ENCODE results near the gene KIF26B.
"Not testable (repeated sequence)": the region's sequence is repeated elsewhere in the genome, so short reads cannot be mapped to it uniquely, and the experiment has no call there.

KIF26B gene

GRCh38 chr1:245690946-245691541, 536.3 kb downstream of the KIF26B start:
- DNase-seq, result no peak

- DNase-seq, result no peak
Observed at GRCh38 chr1:245691897-245692296, 537.1 kb downstream of the KIF26B start.

- no peak for DNase-seq
Observed at GRCh38 chr1:245692318-245692717, 537.5 kb downstream of the KIF26B start.

- no peak for DNase-seq
Observed at GRCh38 chr1:245693116-245693793, 538.5 kb downstream of the KIF26B start.

GRCh38 chr1:245693941-245694752, 539.4 kb downstream of the KIF26B start:
- no peak for DNase-seq

GRCh38 chr1:245694753-245695195, 540.0 kb downstream of the KIF26B start:
- no peak for DNase-seq

- no peak for DNase-seq
Observed at GRCh38 chr1:245695211-245695610, 540.4 kb downstream of the KIF26B start.

GRCh38 chr1:245695701-245696100, 540.9 kb downstream of the KIF26B start:
- DNase-seq, result not testable (repeated sequence)

- DNase-seq, result no peak
Observed at GRCh38 chr1:245698116-245698515, 543.3 kb downstream of the KIF26B start.

GRCh38 chr1:245698860-245699259, 544.1 kb downstream of the KIF26B start:
- DNase-seq, result no peak

GRCh38 chr1:245700631-245701030, 545.8 kb downstream of the KIF26B start:
- DNase-seq, result no peak

GRCh38 chr1:245701631-245702030, 546.8 kb downstream of the KIF26B start:
- DNase-seq, result no peak

GRCh38 chr1:245702346-245702745, 547.6 kb downstream of the KIF26B start:
- DNase-seq, result no peak

GRCh38 chr1:245704341-245704740, 549.6 kb downstream of the KIF26B start:
- DNase-seq, result no peak

GRCh38 chr1:245704765-245705164, 550.0 kb downstream of the KIF26B start:
- DNase-seq, result no peak

GRCh38 chr1:245707941-245708340, 553.2 kb downstream of the KIF26B start:
- no peak for DNase-seq

GRCh38 chr1:245710961-245711903, 556.4 kb downstream of the KIF26B start:
- no peak for DNase-seq

GRCh38 chr1:245714027-245714426, 559.2 kb downstream of the KIF26B start:
- DNase-seq, result not testable (repeated sequence)

- DNase-seq, result no peak
Observed at GRCh38 chr1:245715291-245715701, 560.5 kb downstream of the KIF26B start.

- no peak for DNase-seq
Observed at GRCh38 chr1:245715970-245716369, 561.2 kb downstream of the KIF26B start.

- no peak for DNase-seq
Observed at GRCh38 chr1:245716561-245716960, 561.8 kb downstream of the KIF26B start.

GRCh38 chr1:245717611-245718010, 562.8 kb downstream of the KIF26B start:
- no peak for DNase-seq

- no peak for DNase-seq
Observed at GRCh38 chr1:245718123-245718522, 563.3 kb downstream of the KIF26B start.

Data from NCI-H2081 treated with DMSO at 0.1 percent for 48 hours (cell line).